HG03521 (cell line): ENCODE results near the gene ZCCHC9.
A peak's percentile ranks its signal among the peaks of the same experiment; 100 is the strongest.
"Not testable (repeated sequence)": the region's sequence is repeated elsewhere in the genome, so short reads cannot be mapped to it uniquely, and the experiment has no call there.

Source experiments
- ATAC-seq: cut with Tn5 transposase; IDR thresholded peaks from one replicate; pipeline ENCODE4 v1.9.1; 2021; ENCODE audit warnings: mild to moderate bottlenecking, moderate library complexity; ENCODE audit not compliant: unreplicated experiment

The ZCCHC9 gene, protein sequence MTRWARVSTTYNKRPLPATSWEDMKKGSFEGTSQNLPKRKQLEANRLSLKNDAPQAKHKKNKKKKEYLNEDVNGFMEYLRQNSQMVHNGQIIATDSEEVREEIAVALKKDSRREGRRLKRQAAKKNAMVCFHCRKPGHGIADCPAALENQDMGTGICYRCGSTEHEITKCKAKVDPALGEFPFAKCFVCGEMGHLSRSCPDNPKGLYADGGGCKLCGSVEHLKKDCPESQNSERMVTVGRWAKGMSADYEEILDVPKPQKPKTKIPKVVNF

DNA sequence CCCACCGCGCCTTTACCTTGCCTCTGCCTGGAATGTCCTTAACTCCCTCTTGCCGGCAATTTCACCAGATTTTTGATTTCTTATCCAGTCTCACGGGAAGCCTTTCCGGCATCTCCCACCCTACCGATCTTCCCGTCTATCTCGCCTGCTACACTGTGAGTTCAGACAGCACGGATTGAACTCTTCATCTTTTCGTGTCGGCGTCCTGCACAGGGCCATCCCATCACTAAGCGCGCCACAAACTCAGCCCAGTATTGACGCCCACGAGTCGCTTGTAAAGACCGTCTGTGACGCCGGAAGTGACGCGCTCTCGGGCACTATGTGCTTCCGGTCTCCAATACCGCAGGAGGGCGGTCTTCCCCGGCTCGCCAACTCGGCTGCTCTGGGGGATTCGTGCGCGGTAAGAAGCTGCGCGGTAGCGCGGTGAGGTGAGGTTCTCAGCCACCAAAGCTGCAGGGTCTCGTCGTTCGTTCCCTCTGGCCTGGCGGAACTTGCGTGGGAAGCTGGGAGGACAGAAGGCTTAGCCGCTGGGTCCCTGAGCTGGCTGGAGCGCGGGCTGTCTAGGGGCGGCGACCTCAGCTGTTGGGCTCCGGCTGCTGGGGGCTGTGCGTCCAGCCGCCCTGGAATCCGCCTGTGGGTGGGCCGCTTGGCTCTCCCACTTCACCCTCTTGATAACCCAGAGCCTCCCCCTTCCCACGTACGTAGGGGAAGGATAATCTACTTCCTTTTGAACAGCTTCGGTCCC lies at the start of gene ZCCHC9:
ZCCHC9 (plus strand) TSS at position 317 of the 745 bp plus-strand sequence. CDS start 3,171 bp downstream, outside the sequence.
- peak; percentile 98 for ATAC-seq

DNA sequence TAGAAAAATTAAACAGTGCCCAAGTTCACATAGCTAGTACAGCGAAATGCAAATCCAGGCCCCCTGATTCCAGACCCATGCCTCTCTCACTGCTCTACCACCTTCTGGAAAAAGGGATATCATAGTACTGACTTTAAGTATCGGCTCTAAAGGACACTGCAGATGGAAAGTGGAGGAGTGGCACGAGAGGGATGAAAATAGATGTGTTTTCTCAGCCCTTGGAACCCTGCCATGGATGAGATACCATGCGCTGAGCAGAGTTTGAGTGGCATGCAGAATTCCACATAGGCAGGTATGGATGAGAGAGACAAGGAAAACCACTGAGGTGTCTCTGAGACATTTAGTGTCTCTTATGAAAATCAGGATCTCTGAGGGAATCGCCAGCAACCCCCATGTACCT lies 49.5 kb upstream of the ZCCHC9 start:
- no peak for ATAC-seq

DNA sequence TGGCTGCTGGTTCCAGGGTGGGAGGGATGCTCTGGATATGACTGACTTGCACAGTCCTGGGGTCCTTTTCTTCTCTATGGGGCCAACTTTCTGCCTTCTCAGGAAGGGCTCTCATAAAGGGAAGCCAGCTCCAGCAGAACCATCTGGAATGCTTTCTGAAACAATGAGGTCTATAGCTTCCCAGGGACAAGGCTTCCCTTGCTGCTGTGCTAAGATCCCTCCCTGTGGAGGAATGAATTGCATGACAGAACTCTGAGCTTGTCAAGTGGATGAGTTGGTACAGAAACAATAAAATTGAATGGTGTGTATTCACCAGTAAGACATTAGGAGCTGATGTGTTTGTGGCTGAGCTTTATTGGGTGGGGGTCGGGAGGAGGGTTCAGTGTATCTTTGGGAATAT lies 48.5 kb upstream of the ZCCHC9 start:
- ATAC-seq = no peak

DNA sequence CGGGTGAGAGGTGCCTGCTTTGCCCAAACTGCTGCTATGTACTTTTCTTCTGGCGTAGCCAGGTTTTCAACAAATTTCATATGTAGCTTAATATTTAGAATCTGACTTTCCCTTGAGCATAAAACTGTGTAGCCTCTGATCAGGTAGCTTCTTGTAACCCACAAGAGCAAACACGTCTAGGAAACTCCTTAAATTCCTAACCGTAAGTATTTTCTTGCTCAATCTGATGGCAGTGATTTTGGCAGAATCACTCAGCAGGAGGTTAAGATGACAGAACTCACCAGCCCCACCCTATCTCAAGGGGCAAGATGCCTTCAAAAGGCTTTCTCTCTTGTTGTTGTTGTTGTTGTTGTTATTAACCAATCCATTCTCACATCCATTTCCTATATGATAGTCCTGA lies 47.5 kb upstream of the ZCCHC9 start:
- ATAC-seq = no peak

DNA sequence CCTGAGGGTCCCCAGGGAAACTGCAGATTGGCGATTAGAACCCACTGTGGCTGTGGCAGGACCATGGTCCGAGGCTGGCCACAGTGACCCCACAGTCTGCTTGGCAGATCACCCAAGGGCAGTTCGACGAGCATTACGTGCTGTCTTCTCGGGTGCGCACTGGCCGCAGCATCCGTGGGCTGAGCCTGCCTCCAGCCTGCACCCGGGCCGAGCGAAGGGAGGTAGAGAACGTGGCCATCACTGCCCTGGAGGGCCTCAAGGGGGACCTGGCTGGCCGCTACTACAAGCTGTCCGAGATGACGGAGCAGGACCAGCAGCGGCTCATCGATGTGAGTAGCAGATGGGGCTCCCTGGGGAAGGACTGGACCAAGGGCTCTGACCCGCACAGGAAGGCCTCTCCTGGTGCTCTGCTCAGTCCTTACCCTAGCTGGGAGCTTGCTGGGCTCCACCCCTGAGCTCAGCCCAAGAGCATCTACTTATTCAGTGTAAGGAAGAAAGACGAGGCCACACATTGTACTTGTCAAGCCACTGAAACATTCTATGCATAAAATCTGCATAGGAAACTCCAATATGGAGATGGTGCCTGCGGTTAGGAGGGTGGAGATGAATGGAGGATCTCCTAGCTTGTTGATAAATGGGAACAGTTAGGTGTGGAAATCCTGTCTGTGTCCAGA lies 46.4 kb upstream of the ZCCHC9 start:
- no peak for ATAC-seq

DNA sequence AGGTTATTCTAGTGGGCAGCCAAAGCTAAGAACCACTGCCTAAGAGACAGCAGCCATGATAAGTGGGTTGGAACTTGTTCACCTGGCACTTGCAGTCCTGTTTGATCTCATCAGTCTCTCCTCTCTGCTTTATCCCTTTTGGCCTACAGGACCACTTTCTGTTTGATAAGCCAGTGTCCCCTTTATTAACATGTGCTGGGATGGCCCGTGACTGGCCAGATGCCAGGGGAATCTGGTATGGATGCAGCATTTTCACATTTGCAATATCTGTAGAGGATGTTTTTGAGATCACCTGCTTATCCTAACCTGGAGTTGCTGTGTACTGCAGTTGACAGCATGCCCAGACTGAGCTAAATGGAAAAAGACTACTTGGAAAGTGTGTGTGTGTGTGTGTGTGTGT lies 44.6 kb upstream of the ZCCHC9 start:
- ATAC-seq = no peak

DNA sequence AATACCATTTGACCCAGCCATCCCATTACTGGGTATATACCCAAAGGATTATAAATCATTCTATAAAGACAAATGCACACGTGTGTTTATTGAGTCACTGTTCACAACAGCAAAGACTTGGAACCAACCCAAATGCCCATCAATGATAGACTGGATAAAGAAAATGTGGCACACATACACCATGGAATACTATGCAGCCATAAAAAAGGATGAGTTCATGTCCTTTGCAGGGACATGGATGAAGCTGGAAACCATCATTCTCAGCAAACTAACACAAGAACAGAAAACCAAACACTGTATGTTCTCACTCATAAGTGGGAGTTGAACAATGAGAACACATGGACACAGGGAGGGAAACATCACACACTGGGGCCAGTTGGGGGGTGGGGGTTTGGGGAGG lies 38.6 kb upstream of the ZCCHC9 start:
- ATAC-seq = not testable (repeated sequence)

DNA sequence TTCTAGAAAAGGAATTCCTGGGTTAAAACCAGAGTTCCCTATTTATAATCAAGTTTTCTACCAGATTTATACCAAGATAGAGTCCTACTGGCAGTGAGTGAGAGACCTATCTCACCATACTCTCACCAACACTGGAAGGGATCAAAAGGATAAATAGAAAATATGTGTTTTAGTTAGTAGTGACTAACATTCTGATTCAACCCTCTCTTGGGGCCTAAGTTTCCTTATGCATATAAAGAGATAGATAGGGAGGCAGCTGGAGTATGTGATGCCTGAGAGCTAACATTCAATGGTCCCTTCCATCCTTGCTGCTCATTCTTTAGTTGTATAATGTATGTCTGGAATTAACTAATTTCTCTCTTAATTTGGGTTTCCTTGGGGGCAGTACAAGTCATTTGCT lies 36.3 kb upstream of the ZCCHC9 start:
- no peak for ATAC-seq

DNA sequence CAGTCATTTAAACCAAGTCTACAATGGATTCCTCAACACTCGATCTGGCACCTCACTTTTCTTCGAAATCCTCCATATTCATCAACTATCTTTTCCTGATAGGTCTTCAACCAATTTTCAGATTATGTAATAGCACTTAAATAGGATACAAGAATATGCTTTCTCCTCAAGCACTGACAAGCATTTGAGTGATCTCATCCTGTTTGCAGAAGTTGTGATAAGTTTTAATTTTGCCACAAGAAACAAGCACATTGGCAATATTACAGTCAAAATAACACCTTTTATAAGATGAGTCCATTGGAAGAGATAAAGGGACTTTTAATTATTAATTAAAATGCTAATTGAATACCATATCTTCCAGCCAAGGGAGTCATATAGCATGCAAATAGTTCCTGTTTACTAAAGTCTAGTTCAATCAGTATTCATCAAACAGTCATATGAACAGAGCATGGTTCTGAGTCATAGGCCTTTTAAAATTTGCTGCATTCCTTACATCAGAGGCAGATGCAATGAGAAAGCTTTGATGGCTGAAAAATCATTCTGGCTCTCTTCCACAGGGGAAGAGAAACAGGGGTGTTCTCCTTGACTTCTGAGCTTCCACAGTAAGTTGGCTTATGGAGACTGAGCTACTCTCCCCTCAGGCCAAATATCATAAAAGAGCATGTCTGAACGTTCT lies 32.7 kb upstream of the ZCCHC9 start:
- ATAC-seq = no peak

DNA sequence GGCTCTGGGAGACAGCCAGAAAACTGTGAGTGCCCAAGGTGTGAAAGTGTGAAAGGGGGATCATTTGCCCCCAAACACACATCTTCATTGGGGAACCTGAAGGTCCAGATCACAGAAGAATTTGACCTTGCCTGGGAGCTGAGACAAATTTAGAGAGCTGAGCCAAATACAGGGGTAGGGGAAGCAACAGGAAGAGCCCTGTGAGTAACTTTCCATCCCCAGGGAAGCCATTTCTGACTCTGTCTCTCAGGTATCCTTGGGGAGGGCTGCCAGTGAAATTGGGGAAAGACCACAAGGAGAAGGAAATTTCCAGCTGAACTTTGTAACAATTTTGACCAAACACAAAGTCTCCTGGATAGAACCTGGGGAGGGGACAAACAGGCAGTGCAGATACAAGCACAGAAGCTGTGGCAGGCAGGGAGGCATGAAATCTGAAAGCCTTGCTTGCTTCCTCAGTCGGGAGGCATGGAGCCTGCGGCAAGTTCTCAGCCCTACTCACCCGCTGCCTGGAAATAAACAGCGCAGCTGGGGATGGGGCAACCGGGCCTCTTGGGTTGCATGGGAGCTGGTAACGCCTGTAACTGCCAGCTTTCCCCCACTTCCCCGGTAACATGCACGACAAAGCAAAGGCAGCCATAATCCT lies 31.5 kb upstream of the ZCCHC9 start:
- ATAC-seq = no peak

DNA sequence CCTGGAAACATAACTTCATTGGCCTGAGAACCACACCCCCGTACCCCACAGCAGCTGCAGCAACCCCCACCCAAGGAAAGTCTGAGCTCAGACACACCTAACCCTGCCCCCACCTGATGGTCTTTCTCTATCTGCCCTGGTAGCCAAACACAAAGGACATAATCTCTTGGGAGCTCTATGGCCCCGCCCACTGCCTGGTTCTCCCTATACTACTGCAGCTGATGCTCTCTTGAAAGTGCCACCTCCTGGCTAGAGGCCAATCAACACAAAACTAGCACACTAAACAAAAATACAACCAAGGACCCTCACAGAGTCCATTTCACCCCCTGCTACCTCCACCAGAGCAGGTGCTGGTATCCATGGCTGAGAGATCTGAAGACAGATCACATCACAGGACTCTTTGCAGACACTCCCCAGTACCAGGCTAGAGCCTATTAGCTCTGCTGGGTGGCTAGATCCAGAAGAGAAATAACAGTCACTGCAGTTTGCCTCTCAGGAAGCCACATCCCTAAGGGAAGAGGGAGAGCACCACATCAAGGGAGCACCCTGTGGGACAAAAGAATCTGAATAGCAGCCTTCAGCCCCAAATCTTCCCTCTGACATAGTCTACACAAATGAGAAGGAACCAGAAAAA lies 30.9 kb upstream of the ZCCHC9 start:
- not testable (repeated sequence) for ATAC-seq

DNA sequence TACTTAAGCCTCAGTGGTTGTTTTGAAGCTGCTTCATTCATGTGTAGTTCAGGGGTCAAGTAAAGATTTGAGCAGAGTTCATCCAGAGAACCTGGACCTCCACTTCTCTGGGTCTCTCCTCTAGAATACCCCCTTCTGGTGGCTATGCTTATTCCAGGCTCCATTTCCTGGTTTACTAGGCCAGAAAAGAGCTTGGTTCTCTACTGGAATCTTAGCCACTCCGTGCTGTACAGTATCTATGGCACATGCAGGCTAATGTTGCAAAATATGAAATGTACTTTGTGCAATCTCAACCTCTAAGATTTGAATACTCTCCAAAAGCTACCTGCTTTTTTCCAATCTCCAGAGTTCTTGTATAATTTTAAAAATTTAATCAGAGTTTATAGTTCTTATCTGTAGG lies 17.4 kb upstream of the ZCCHC9 start:
- no peak for ATAC-seq

DNA sequence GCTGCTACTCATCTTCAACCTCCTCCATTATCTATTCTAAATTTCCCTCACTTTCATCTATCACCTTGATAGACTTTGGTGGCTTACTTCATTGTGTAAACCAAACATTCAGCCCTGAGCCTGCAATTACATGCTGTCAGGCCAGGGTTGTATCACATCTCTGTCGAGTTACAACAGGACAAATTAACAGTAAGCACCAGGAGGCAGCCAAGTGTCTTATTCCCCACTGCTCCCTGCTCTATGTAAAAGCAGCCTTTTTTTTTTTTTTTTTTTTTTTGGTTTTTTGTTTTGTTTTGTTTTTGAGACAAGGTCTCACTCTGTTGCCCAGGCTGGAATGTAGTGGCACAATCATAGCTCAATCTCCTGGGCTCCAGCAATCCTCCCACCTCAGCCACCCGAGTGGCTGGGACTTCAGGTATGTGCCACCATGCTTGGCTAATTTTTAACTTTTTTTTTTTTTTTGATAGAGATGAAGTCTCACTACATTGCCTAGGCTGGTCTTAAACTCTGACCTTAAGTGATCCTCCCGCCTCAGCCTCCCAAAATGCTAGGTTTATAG lies 15.2 kb upstream of the ZCCHC9 start:
- no peak for ATAC-seq

DNA sequence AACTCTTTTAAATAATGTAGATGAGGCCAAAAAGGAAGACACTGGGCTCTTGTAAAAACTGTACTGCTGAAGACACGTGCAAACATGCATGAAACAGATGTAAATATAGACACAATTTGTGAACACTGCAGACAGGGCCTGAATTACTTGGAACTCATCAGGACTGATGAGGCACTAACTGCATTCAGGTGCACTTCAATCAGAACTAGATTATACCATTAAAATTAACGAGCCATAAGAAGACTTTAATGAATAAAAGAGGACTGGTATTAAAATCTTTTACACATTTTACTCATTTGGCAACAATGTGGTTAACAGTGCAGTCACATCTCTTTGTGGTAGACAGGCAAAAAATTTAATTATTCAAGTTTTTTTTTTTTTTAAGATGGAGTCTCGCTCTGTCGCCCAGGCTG lies 13.4 kb upstream of the ZCCHC9 start:
- ATAC-seq = no peak

DNA sequence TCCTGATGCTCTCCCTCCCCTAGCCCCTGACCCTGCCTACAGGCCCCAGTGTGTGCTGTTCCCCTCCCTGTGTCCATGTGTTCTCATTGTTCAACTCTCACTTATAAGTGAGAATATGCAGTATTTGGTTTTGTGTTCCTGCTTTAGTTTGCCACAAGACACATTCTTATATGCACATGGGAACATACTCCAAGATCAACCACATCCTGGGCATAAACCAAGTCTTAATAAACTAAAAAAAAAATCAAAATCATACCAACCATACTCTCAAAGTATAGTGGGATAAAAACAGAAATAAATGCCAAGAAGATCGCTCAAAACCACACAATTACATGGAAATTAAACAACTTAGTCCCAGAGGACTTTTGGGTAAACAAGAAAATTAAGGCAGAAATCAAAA lies 11.2 kb upstream of the ZCCHC9 start:
- no peak for ATAC-seq

DNA sequence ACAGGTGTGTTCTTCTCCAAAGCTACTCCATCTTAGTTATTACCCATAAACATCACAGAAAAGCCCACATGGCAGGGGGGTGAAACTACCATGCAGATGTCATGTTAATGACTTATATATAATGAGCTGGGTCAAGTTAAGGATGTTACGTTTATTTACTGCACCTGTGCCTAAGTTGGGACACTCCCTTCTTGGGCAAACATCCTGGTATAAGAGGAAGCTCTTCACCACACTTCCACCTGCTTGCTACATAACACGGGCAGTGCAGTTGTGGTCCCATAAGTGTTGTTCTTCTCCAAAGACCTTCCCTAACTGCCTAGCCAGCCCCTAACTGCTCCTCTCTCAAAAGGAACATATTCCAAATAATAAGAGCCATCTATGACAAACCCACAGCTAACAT lies 9.3 kb upstream of the ZCCHC9 start:
- ATAC-seq = no peak

DNA sequence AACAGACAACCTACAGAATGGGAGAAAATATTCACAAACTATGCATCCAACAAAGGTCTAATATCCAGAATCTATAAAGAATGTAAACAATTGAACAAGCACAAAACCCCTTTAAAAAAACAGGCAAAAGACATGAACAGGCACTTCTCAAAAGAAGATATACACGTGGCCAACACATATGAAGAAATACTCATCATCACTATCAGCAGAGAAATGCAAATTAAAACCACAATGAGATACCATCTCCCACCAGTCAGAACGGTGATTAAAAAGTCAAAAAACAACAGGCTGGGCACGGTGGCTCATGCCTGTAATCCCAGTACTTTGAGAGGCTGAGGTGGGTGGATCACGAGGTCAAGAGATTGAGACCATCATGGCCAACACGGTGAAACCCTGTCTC lies 7.4 kb upstream of the ZCCHC9 start:
- not testable (repeated sequence) for ATAC-seq

DNA sequence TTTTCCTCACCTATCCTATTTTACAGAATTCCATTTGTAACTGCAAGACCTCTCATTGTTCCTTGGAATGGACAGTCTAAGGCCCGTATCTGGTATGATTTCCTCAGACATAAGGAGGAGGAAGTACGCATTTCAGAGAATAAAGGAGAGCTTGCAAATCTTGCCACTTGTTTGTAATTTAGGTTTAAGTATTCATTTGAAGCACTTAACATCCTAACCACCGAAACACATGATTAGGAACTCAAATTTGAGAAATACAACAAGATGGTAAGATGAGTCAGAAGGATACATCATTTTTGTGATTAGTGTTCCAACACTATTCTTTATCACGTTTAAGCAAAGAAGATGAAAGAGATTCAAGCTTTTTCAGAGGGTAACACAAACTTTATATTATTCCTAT lies 3.9 kb upstream of the ZCCHC9 start:
- no peak for ATAC-seq

DNA sequence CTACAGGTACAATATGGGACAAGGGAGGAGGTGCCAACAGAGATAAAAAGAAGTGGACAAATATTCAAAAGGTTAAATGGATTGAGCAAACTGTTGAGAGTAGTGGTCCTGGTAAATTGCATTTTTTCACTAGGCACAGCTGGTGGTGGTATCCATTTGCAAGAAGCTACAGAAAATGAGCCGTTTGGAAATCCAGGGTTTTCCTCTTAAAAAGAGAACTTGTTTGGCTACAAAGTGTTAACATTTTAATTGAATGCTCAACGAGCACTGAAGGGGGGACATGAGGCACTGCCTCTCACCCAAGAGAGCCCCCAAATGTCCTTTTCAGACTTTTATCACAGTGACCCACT lies 491 bp upstream of the ZCCHC9 start:
- no peak for ATAC-seq

DNA sequence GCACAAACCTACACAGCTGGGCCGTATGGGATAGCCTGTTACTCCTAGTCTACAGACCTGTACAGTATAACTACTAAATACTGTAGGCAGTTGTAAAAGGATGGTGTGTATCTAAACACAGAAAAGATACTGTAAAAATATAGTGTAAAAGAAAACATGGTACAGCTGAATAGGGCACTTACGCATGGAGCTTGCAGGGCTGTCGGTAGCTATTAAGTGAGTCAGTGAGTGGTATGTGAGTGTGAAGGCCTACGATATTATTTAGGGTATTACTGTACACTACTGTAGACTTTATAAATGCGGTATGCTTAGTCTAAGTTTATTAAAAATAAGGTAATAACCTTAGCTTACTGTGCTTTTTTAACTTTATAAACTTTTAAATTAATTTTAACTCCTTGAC lies 1.2 kb downstream of the ZCCHC9 start:
- ATAC-seq = no peak
